Gastrocnemius medialis (tissue), 4 donors: ENCODE measurements around the gene TMEM154. TPM values are rescaled to one million over a fixed set of nuclear protein-coding genes. Genes with fewer than 3 reads are reported as not detected.

ENCODE experiments used
- ATAC-seq, 2 donors: fragments of 150-250 bp; one replicate each; pipeline ENCODE4 v1.9.1; 2016
- DNase-seq, 2 donors: peaks; one replicate each; pipeline ENCODE4 v3.0.0-alpha.2; 2019
- H3K27ac ChIP-seq, 4 donors: fragments of 200-600 bp; sonication (generic); 1 replicate in 1 of 4; 2 replicates in 3 of 4; pipeline ENCODE4 v1.5.1; 2016 to 2018; ENCODE audit warnings: mild to moderate bottlenecking in 2 of 4, moderate library complexity in 1 of 4
- H3K27me3 ChIP-seq, 3 donors: fragments of 200-600 bp; sonication (generic) in 2 of 3; 1 replicate in 1 of 3; 2 replicates in 2 of 3; pipeline versions ENCODE4 v1.5.1 to v1.6.0; 2016 to 2019; ENCODE audit warnings: mild to moderate bottlenecking in 1 of 3, moderate library complexity in 1 of 3
- H3K36me3 ChIP-seq, 2 donors: fragments of 200-600 bp; sonication (generic) in 1 of 2; one replicate each; pipeline ENCODE4 v1.5.1; 2017 to 2018
- H3K4me1 ChIP-seq, 2 donors: fragments of 200-600 bp; sonication (generic) in 1 of 2; one replicate each; pipeline ENCODE4 v1.5.1; 2016 to 2017; ENCODE audit warnings: mild to moderate bottlenecking in 2 of 2
- H3K4me3 ChIP-seq, 4 donors: fragments of 200-600 bp; sonication (generic) in 3 of 4; 1 replicate in 1 of 4; 2 replicates in 3 of 4; pipeline ENCODE4 v1.5.1; 2016 to 2019; ENCODE audit warnings: mild to moderate bottlenecking in 2 of 4
- H3K9me3 ChIP-seq, 3 donors: fragments of 200-600 bp; sonication (generic) in 2 of 3; 1 replicate in 1 of 3; 2 replicates in 2 of 3; pipeline ENCODE4 v1.5.1; 2016 to 2019
- POLR2A ChIP-seq, 2 donors: fragments of 450-650 bp; IDR thresholded peaks; one replicate each; pipeline ENCODE4 v1.6.1; 2017; ENCODE audit warnings: antibody characterized with exemption in 2 of 2, mild to moderate bottlenecking in 2 of 2, moderate library complexity in 2 of 2
- in situ Hi-C, 4 donors: fragments of 200-750 bp; cut with MboI; loops; one replicate each; pipeline versions ENCODE4 v1.15.0 to v1.8.0; 2017; ENCODE audit warnings: low sequenced_read_pairs in 4 of 4
- intact Hi-C: fragments of 100-400 bp; cut with DNase I; formaldehyde crosslinking; loops from one replicate; pipeline ENCODE4 v1.15.1; 2023; ENCODE audit warnings: low total_unique reads
- total RNA-seq, 4 donors: library from RNA; depleted of rRNA; stranded (reverse); fragments of >200 nt; gene quantifications; one replicate each; pipeline versions ENCODE4 v1.1.0 to v1.2.3, GENCODE V29; 2016
- TF ChIP-seq, protein P1 (sequence below), 5 experiments: fragments of 450-650 bp in 3 of 5; fragments of 200-600 bp in 2 of 5; sonication (generic) in 2 of 5; IDR thresholded peaks in 4 of 5; conservative IDR thresholded peaks in 1 of 5; 1 replicate in 4 of 5; 2 replicates in 1 of 5; pipeline ENCODE4 v1.5.1; 2016 to 2019; ENCODE audit warnings: antibody characterized with exemption in 5 of 5, mild to moderate bottlenecking in 3 of 5, moderate library complexity in 3 of 5

Gene TMEM154
- total RNA-seq, 4 donors from 2014 or later, result 0.15 to 2.0 (median 0.70) TPM

DNA sequence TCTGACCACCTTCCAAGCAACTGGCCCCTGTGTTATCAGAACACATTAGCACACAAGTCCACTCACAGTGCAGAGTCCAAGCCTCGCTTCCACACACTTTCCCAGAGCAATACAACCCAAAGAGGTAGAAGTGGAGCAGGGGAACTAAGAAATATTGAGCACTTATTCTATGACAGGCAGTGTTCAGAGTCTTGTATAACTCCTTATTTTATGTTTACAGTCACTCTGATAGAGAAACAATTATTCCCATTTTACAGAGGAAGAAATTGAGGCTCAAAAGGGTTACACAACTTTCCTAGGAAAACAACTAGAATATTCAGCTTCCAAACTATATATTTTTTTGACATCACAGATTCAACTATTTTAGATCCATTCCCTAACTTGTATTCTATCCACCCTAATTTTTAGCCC, 18.3 kb upstream of the TMEM154 start:
- in situ Hi-C loops, result no loop called here
- H3K27me3 ChIP-seq, result no peaks in the 10 kb centered on the region
- H3K4me1 ChIP-seq, result peaks cover 11 to 13% of the 10 kb centered on the region in 2 donors
- no peak for TF ChIP-seq POLR2A (IDR thresholded peaks at IDR 0.05)
- DNase-seq (no peak), ATAC-seq (no peak)
- no peaks in the 10 kb centered on the region for H3K9me3 ChIP-seq
- H3K4me3 ChIP-seq, result no peak overlapping the region
- intact Hi-C loops, result no loop called here
- H3K27ac ChIP-seq, result no peak overlapping the region
- no peaks in the 10 kb centered on the region for H3K36me3 ChIP-seq

DNA sequence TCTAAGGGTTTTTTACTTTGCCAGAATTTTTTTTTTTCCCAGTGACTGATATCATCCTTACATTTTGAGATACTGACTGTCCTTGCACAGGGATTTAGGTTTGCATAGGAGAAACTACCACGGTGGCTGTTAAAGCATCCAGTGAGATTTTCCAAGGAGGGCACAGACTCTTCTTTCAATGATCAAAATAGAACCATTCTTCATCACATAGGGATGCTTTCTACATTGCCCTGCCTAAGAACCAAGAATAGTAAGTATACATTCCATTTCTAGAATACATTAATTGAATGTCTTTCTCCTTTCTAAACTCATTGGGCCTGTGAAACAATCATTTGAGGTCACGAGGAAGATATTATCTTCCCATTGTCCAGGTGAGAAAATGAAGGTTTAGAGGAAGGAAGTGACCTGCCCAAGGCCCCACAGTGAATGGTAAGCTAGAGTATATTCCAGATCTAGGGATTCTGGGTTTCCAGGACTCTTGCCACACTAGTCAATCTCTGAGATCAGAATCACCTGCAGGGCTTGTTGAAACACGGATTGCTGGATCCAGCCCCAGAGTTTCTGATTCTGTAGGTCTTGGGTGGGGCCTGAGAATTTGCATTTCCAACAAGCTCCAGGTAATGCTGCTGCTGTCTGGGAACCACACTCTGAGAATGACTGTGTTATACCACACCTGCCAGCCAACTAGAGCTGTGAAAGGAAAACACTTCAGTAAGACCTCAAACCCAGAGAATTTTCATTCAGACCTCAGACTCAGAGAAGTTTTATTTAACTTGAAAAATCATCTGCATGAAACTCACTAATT, 17.7 kb upstream of the TMEM154 start:
- intact Hi-C loops, result no loop called here
- H3K9me3 ChIP-seq, result no peaks in the 10 kb centered on the region
- H3K4me3 ChIP-seq, result no peak overlapping the region
- in situ Hi-C loops, result no loop called here
- ATAC-seq, result no peak
- no peaks in the 10 kb centered on the region for H3K27me3 ChIP-seq
- no peak for TF ChIP-seq POLR2A (IDR thresholded peaks at IDR 0.05)
- TF ChIP-seq, protein P1, sequence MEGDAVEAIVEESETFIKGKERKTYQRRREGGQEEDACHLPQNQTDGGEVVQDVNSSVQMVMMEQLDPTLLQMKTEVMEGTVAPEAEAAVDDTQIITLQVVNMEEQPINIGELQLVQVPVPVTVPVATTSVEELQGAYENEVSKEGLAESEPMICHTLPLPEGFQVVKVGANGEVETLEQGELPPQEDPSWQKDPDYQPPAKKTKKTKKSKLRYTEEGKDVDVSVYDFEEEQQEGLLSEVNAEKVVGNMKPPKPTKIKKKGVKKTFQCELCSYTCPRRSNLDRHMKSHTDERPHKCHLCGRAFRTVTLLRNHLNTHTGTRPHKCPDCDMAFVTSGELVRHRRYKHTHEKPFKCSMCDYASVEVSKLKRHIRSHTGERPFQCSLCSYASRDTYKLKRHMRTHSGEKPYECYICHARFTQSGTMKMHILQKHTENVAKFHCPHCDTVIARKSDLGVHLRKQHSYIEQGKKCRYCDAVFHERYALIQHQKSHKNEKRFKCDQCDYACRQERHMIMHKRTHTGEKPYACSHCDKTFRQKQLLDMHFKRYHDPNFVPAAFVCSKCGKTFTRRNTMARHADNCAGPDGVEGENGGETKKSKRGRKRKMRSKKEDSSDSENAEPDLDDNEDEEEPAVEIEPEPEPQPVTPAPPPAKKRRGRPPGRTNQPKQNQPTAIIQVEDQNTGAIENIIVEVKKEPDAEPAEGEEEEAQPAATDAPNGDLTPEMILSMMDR (IDR thresholded peaks at IDR 0.05 in 4 of 5, conservative IDR thresholded peaks at IDR 0.05 in 1 of 5), result no peak
- H3K36me3 ChIP-seq, result no peaks in the 10 kb centered on the region
- peaks cover 11 to 13% of the 10 kb centered on the region in 2 donors for H3K4me1 ChIP-seq
- H3K27ac ChIP-seq, result peak overlapping the region in 3 of 4 donors; percentile 36 to 58 (median 45)
- no peak for DNase-seq

DNA sequence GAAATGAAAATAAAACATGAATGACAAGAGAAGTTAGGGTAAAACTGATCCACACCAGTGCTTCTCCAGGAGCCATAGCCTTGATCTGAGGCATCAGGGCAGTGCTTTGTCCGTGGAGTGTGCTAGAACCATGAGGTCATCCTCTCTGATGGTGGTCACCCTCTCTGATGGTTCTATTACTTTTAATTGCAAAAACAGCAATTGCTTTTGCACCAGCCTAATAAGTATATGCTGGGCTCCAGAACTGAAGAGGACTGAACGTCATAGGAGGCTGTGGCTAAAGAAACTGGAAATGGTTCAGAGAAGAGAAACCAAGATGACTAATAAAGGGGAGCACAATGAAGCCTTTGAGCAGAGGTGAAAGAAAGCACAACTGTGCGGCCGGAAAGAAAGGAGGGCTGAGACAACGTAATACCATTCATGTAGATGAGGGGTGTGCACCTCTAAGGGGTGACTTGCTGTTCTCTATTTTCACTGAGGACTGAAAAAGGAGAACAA, 17.0 kb upstream of the TMEM154 start:
- H3K27me3 ChIP-seq, result no peaks in the 10 kb centered on the region
- H3K9me3 ChIP-seq, result no peaks in the 10 kb centered on the region
- peak overlapping the region in 3 of 4 donors; percentile 36 to 58 (median 45) for H3K27ac ChIP-seq
- DNase-seq (no peak), ATAC-seq (peak; percentile 36 to 51)
- TF ChIP-seq POLR2A (IDR thresholded peaks at IDR 0.05), result no peak
- TF ChIP-seq, protein P1 (IDR thresholded peaks at IDR 0.05 in 4 of 5, conservative IDR thresholded peaks at IDR 0.05 in 1 of 5), result no peak
- intact Hi-C loops, result no loop called here
- no peak overlapping the region for H3K4me3 ChIP-seq
- H3K4me1 ChIP-seq, result peaks cover 15 to 17% of the 10 kb centered on the region in 2 donors
- in situ Hi-C loops, result no loop called here
- H3K36me3 ChIP-seq, result no peaks in the 10 kb centered on the region

DNA sequence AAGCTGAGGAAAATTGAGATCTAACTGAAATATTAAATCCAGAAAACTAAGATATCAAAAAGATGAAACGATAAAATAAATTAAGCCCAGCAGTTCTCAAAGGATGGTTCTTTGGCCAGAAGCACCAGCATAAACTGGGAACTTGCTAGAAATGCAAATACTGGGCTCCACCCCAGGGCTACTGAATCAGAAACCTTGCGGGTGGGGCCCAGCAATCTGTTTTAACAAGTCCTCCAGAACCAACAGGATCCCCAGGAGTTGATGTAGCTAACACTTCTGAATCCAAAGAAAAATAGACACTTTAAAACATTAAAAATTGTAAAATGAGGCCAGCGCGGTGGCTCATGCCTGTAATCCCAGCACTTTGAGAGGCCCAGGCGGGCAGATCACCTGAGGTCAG, 14.1 kb upstream of the TMEM154 start:
- H3K27me3 ChIP-seq, result no peaks in the 10 kb centered on the region
- TF ChIP-seq POLR2A (IDR thresholded peaks at IDR 0.05), result no peak
- TF ChIP-seq, protein P1 (IDR thresholded peaks at IDR 0.05 in 4 of 5, conservative IDR thresholded peaks at IDR 0.05 in 1 of 5), result no peak
- no peak overlapping the region for H3K27ac ChIP-seq
- ATAC-seq (no peak), DNase-seq (no peak)
- H3K9me3 ChIP-seq, result no peaks in the 10 kb centered on the region
- intact Hi-C loops (loop anchor here (5.0 kb wide), 3 partner anchors 83 to 878 kb away; partner anchors contain the start of genes ARFIP1, FBXW7 and TIGD4), in situ Hi-C loops (no loop called here)
- H3K4me3 ChIP-seq, result no peak overlapping the region
- H3K4me1 ChIP-seq, result peaks cover 39 to 44% of the 10 kb centered on the region in 2 donors
- H3K36me3 ChIP-seq, result no peaks in the 10 kb centered on the region

DNA sequence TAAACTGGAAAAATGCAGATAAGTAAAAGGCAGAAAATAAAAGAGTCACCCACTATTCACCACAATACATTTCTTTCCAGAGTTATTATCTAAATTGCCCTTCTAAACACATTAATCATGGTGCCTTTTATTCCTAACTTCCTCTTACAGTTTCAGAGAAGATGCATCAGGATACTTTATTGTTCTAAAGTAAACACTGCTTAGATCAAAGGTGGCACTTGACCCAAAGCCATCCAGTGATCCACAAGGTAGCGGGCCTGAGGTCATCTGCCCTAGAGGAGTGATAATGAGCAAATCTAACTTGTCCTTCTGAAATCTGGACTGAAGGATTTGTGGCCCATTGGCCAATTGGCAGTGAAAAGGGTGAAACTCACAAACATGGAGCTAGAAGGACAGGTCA, 12.0 kb upstream of the TMEM154 start:
- in situ Hi-C loops, result no loop called here
- no peaks in the 10 kb centered on the region for H3K36me3 ChIP-seq

More for the DNA sequence above, 12.0 kb upstream of the TMEM154 start:
- H3K27ac ChIP-seq, result peak overlapping the region; percentile 51 to 89 (median 86)
- DNase-seq, result no peak
- peaks cover 42 to 52% of the 10 kb centered on the region in 2 donors for H3K4me1 ChIP-seq
- intact Hi-C loops, result loop anchor here (5.0 kb wide), 3 partner anchors 86 to 881 kb away; partner anchors contain the start of genes ARFIP1, FBXW7 and TIGD4
- ATAC-seq, result no peak
- H3K4me3 ChIP-seq, result no peak overlapping the region
- no peak for TF ChIP-seq POLR2A (IDR thresholded peaks at IDR 0.05)
- TF ChIP-seq, protein P1 (IDR thresholded peaks at IDR 0.05 in 4 of 5, conservative IDR thresholded peaks at IDR 0.05 in 1 of 5), result no peak
- no peaks in the 10 kb centered on the region for H3K9me3 ChIP-seq
- no peaks in the 10 kb centered on the region for H3K27me3 ChIP-seq
